ENCODE results near the gene MS4A10. TPM values are rescaled to one million over a fixed set of nuclear protein-coding genes. Genes with fewer than 3 reads are reported as not detected.

The MS4A10 gene
- total and polyA plus RNA-seq, 10 donors, result not detected

DNA sequence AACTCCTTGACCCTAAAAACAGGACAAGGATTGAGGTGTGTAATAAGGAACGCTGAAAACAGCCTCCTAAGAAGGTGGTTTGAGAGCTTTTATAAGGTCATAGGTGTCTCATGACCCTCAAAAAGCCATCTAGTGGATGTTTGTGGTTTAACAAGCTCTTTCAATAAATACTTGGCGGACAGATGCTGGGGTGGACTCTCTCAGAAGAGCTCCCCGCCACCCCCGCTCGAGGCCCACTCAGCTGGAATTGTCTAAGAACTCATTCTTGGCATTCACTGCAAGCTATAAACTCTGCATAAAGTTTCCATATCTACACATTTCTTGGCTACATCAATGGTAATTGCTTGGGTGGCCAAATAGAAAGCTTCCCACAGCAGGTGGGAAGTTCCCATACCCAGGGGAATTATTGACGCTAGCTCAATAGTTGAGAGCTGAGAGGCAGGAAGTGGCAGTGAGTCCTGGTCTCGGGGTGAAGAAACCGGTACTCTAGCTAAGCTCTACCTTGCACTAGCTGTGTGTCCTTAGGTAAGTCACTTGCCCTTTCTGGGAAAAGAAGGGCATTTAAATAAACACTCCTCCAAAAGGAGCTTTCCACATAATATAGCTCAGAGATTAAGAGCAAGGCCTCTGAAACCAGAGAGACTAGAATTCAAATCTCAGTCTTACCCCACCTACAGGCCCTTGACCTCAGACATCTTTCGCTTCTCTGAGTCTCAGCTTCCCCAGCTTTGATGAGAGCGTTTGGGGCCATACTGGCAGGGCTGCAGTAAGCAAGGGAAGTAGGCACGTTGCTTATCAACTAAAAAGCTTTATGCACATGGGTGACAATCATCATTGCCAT, 22.1 kb upstream of the MS4A10 start:
- Histone ChIP-seq H3K4me1 (peaks cover 0 to 36% (median 2%) of the 10 kb centered on the region in 6 donors), H3K27ac (no peak overlapping the region), H3K36me3 (no peaks in the 10 kb centered on the region), H3K4me3 (no peak overlapping the region), H3K9me3 (no peaks in the 10 kb centered on the region), H3K27me3 (replicated peaks in 1 of 7) (peaks cover 0 to 57% (median 15%) of the 10 kb centered on the region in 7 donors)
- intact Hi-C loops (cut with DNase I; ENCODE audit: low total_unique reads), result no loop called here
- 57 to 64% (median 61%) methylated on average over 11 of the region's 11 CpGs for whole genome bisulfite sequencing, 5 donors
- TF ChIP-seq, protein P1, sequence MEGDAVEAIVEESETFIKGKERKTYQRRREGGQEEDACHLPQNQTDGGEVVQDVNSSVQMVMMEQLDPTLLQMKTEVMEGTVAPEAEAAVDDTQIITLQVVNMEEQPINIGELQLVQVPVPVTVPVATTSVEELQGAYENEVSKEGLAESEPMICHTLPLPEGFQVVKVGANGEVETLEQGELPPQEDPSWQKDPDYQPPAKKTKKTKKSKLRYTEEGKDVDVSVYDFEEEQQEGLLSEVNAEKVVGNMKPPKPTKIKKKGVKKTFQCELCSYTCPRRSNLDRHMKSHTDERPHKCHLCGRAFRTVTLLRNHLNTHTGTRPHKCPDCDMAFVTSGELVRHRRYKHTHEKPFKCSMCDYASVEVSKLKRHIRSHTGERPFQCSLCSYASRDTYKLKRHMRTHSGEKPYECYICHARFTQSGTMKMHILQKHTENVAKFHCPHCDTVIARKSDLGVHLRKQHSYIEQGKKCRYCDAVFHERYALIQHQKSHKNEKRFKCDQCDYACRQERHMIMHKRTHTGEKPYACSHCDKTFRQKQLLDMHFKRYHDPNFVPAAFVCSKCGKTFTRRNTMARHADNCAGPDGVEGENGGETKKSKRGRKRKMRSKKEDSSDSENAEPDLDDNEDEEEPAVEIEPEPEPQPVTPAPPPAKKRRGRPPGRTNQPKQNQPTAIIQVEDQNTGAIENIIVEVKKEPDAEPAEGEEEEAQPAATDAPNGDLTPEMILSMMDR (IDR thresholded peaks at IDR 0.05 in 8 of 11, conservative IDR thresholded peaks at IDR 0.05 in 3 of 11), result peak in 1 of 11 experiments; percentile 13
- no peak for TF ChIP-seq POLR2AphosphoS5 (IDR thresholded peaks at IDR 0.05)
- no peak for TF ChIP-seq POLR2A (IDR thresholded peaks at IDR 0.05)
- DNase-seq, result peak; percentile 47

GRCh38 chr11:60763692-60764369, 21.3 kb upstream of the MS4A10 start:
- Histone ChIP-seq H3K9me3 (no peaks in the 10 kb centered on the region), H3K36me3 (no peaks in the 10 kb centered on the region), H3K27me3 (replicated peaks in 1 of 7) (peaks cover 0 to 59% (median 15%) of the 10 kb centered on the region in 7 donors), H3K4me1 (peaks cover 0 to 36% (median 2%) of the 10 kb centered on the region in 6 donors), H3K4me3 (no peak overlapping the region), H3K27ac (no peak overlapping the region)
- TF ChIP-seq POLR2A (IDR thresholded peaks at IDR 0.05), result no peak
- TF ChIP-seq, protein P1 (IDR thresholded peaks at IDR 0.05 in 8 of 11, conservative IDR thresholded peaks at IDR 0.05 in 3 of 11), result no peak
- no peak for TF ChIP-seq POLR2AphosphoS5 (IDR thresholded peaks at IDR 0.05)
- DNase-seq, result peak; percentile 68
- intact Hi-C loops (cut with DNase I; ENCODE audit: low total_unique reads), result no loop called here
- WGBS, 5 donors, result 80 to 91% (median 87%) methylated on average over 11 of the region's 11 CpGs

- Histone ChIP-seq H3K36me3 (no peaks in the 10 kb centered on the region), H3K9me3 (no peaks in the 10 kb centered on the region), H3K4me1 (peaks cover 0 to 27% (median 2%) of the 10 kb centered on the region in 6 donors), H3K27ac (no peak overlapping the region), H3K4me3 (no peak overlapping the region), H3K27me3 (replicated peaks in 1 of 7) (peaks cover 0 to 53% (median 15%) of the 10 kb centered on the region in 7 donors)
- no peak for DNase-seq
- intact Hi-C loops (cut with DNase I; ENCODE audit: low total_unique reads), result no loop called here
- TF ChIP-seq POLR2AphosphoS5 (IDR thresholded peaks at IDR 0.05), result no peak
- TF ChIP-seq, protein P1 (IDR thresholded peaks at IDR 0.05 in 8 of 11, conservative IDR thresholded peaks at IDR 0.05 in 3 of 11), result no peak
- no peak for TF ChIP-seq POLR2A (IDR thresholded peaks at IDR 0.05)
- WGBS, 5 donors, result 33 to 55% (median 41%) methylated on average over 1 of the region's 1 CpG
Observed at GRCh38 chr11:60764879-60765278, 20.3 kb upstream of the MS4A10 start.

- Histone ChIP-seq H3K27me3 (replicated peaks in 1 of 7) (peaks cover 0 to 52% (median 15%) of the 10 kb centered on the region in 7 donors), H3K36me3 (no peaks in the 10 kb centered on the region), H3K4me1 (peaks cover 0 to 25% (median 2%) of the 10 kb centered on the region in 6 donors), H3K4me3 (no peak overlapping the region), H3K9me3 (no peaks in the 10 kb centered on the region), H3K27ac (no peak overlapping the region)
- WGBS, 5 donors, result 66 to 84% (median 75%) methylated on average over 5 of the region's 5 CpGs
- intact Hi-C loops (cut with DNase I; ENCODE audit: low total_unique reads), result no loop called here
- no peak for TF ChIP-seq POLR2A (IDR thresholded peaks at IDR 0.05)
- TF ChIP-seq POLR2AphosphoS5 (IDR thresholded peaks at IDR 0.05), result no peak
- TF ChIP-seq, protein P1 (IDR thresholded peaks at IDR 0.05 in 8 of 11, conservative IDR thresholded peaks at IDR 0.05 in 3 of 11), result no peak
- peak; percentile 17 for DNase-seq
Observed at GRCh38 chr11:60765355-60765754, 19.8 kb upstream of the MS4A10 start.

All from spleen (tissue), 11 donors.